SIG-M5 (cell line): ENCODE data around the gene TNFRSF11A.

Experiments
- DNase-seq: peaks from one replicate; lab custom pipeline; 2025; lab: John Stamatoyannopoulos, UW

TNFRSF11A gene

DNA sequence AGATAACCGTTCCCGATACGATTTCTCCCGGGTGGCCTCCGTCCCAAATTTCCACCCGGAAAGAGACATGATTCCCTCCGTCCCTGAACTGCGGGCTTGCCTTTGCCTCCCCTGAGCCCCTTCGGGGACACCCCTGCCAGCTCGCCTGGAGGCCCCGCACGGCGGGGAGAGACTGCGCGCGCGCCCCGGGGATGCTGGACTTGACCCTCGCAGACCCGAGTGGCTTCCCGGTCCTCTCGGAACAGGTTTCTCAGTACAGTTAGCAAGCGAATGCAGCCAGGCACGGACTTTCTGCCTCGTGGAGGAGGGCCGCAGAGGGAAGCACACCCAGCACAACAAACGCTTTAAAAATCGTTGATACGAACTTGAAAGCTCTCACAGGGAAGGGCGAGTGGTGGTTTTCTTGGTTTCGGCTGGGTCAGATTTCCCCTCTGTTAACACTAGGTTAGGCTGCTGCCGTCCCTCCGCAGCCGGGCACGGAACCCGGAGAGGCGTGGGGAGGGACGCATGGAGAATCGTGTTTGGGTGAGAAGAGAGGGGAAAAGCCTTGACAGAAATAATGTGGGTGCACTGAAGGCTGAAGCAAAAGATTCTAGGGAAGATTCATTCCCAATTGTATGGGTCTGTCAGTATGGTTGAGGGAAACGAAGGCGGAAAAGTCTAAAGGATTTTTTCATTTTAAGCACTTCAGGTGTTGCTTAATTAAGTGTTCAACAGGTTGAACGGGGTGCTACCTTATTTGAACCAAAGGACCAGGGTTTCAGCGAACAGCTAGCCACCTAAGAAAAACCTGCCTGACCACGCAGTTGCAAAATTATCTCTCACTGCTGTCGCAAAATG, 916 bp downstream of the TNFRSF11A start:
- no peak for DNase-seq

GRCh38 chr18:62326646-62327348, 1.7 kb downstream of the TNFRSF11A start:
- no peak for DNase-seq

GRCh38 chr18:62327977-62328376, 2.9 kb downstream of the TNFRSF11A start:
- no peak for DNase-seq

DNA sequence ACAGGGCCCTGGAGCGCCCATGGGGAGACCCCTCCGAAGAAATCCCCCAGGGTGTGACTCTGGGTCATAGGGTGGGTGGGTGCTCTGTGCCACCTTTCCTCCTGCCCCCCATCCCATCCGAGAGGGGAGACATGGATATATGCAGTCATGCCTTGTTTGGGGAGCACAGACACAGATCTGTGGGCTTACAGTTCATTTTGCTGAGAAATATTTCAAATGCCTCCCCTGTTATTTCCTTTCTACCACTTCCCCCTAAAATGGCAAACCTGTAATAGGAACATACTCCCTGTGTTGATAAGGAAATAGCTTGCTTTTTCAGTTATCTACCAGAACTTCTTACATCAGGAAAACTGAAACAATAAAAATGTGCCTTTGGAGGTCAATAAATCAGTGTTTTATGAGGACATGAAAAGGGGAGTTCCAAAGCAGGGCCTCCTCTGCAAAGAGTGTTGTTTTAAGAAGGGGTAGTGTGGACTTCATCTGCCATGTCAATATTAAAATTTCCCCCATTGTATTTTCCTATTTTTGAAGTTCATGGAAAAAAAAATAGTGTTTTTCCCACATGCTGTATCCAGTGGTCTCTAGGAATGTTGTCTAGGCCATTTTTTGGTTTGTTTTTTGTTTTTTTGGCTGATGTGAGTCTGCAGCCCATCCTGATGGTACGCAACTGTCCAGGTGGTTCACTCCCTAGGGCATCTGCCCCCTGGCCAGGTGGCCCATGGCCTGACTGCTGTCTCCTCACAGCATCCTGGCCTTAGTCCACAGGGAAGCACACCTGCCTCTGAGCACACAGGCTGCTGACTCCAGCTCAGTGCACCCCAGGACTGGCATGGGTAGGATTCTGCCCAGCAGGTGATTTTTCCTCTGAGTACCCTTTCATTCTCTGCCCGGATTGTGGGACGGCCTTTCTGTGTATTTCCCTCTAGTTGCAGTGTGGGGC, 3.7 kb downstream of the TNFRSF11A start:
- no peak for DNase-seq

GRCh38 chr18:62329691-62330454, 4.8 kb downstream of the TNFRSF11A start:
- DNase-seq: no peak

- no peak for DNase-seq
These were observed 5.5 kb downstream of the TNFRSF11A start for GRCh38 chr18:62330650-62331049.

DNA sequence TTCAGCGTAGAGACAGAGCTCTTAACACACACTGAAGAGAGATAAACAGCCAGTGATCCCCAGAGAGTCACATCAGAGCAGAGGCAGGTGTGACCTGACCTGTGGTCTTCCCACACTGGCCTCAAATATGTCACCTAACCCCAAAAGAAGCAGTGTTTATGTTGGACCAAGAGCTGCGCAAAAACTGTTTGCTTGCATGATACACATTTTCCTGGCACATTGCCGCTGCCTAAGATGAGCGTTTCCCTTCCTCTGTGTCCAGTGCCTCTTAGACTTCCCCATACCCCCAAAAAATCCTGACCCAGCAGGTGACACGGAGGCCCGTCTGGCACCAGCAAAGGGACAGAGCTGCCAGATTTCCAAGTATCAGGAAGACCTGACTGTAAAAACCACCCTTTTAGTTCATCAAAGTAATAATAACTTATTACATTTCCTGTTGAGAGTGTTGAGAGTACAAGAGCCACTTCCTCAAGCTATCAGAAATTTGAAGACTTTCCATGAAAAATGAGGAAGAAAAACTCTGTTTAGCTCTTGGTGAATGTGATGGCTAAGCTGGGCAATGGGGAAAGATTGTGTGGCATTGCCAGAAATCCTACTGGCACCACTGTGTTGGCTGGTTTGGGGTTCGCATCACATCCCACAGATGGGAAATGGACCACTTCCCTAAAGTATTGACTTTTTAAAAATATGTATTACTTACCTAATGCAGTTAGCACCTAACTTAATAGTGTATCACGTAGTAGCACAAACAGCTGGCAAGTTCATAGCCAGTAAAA, 6.7 kb downstream of the TNFRSF11A start:
- no peak for DNase-seq

GRCh38 chr18:62332431-62332830, 7.3 kb downstream of the TNFRSF11A start:
- DNase-seq: no peak

GRCh38 chr18:62332964-62333695, 8.0 kb downstream of the TNFRSF11A start:
- DNase-seq: no peak

- DNase-seq: no peak
These were observed 9.0 kb downstream of the TNFRSF11A start for GRCh38 chr18:62334120-62334519.

GRCh38 chr18:62335494-62335893, 10.4 kb downstream of the TNFRSF11A start:
- no peak for DNase-seq

GRCh38 chr18:62336618-62337017, 11.5 kb downstream of the TNFRSF11A start:
- DNase-seq: no peak

DNA sequence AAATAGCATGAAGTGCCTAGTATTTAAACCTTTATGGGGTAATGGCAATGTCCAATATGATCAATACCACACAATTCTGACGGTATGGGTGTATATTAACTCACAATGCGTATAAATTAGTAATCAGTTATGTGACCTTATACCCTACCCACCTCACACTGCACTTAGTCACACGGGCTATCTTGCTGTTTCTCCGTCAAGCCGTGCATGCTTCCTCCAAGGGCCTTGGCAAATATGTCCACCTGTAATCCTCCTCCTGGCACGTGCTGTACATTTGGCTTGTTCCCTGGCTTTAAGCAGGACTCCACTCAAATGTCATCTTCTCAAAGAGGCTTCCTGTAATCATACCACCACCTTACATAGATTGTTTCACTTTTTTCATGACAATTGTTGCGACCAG, 12.2 kb downstream of the TNFRSF11A start:
- DNase-seq: no peak

DNA sequence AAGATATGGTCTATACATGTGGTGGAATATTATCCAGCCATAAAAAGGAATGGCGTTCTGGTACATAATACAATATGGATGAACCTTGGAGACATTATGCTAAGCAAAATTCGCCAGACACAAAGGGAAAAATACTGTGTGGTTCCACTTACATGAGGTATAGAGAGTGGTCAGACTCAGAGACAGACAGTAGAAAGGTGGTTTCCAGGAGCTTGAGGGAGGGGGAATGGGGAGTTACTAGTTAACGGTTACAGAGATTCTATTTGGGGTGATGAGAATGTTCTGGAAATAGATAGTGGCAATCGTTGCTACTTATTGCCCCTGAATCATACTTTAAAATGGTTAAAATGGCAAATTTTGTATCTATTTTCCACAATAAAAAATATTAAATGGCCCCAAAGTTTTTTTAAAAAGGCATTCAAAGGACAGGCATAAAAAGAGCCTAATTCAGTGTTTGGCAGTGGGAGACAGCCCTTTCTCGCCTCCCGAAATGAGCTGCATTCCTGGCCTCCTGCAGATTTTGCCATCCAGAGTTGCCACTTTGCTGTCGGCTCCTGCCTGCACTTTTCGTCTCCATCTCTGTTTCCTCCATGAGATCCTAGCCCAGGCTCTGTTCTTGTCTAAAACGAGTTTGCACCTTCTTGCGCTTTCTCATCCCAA, 13.5 kb downstream of the TNFRSF11A start:
- DNase-seq: no peak

DNA sequence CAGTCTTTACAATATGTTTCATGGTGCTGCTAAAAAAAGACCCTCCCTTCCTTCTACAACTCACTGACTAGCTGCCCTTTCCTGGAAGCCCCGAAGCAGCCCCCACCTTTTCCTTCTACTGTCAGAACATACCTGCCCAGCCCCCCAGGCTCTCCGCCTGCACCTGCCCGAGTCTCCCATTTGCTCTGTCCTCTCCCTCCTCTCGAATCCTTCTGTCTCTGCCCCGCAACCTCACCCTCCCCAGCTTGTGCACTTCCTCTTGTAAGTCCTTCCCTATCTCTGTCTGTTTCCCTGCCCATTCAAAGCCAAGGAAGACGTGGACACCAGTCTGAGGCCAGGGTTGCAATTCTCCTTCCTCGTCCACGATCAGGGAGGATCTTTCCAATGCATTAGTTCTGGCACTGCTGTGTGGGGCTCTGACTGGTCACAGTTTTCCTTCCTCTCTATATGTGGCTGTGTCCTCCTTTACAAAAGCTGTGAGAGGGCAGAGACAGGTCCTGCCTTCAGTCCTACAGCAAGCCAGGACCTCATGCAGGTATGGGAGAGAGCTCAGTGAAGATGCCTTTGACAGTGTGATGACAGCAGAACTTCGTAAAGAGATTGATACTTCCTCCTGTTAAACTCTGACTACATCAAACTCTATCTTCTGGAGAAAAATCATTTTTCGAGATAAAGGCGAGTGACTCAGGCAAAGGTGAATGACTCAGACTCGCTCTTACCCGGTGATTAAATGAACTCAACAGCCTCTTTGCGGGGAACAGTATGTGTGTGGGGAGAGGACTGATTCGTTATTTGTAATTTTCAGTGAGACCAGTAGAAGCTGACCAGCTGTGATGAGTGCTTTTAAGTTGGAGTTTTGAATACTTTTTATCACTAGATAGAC, 14.2 kb downstream of the TNFRSF11A start:
- DNase-seq: no peak

GRCh38 chr18:62340996-62341395, 15.9 kb downstream of the TNFRSF11A start:
- no peak for DNase-seq

DNA sequence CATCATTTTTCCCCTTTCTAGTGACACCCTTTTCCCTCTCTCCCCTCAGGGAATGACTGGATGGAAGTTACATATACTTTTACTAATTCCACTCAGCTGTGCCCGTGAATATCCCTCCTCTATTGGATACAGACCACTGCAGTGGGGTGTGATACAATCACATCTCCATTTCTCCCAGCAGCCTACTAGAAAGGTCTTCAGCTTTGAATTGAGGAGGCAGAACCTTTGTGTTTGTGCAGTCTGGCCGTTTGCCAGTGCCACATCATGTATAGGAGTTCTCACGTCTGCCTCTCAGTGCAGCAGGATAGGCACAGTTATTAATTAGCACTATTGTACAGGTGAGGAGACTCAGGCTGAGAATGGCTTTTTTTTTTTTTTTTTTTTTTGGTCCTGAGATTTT, 16.4 kb downstream of the TNFRSF11A start:
- DNase-seq: no peak

DNA sequence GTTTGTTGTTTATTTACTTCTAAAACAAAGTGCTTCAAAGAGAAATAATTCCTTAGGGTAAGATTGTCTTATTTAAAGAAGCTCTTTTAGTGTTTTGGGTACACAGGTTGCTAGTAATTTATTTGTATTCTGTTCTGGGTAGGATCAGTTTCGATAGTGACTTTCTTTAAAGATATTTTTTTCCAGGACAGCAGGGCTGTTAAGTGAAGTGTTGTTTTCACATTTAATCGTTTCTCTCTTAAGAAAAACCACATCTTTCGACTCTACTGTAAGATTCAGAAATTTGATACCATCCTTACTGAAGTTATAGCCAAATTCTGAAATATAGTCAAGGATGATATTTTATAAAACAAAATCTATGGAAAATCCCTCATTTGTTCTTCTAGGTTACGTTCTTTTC, 17.8 kb downstream of the TNFRSF11A start:
- DNase-seq: no peak

DNA sequence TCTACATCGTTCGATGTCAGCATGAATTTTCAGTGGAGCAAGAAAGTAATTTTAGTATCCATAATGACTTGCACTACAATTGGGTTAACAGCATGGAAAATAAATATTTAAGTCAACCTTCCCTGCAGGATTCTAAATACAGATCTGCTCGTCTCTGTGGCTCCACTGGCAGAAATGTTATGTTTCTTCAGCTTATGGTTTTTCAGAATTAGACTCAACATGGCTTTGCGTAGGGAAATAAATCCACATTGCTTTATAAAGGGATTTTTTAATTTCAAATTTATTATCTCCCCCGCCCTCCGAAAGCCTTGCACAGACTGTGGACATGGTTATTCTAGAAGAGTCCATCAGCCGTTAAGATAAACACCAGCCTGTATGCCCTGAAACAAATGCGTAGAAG, 18.2 kb downstream of the TNFRSF11A start:
- no peak for DNase-seq
